Activated T-helper 2 cell treated with anti-CD3 and anti-CD28 coated beads, Interferon-gamma antibody, Interleukin-2, Interleukin-4, amounts not matched to agents 10 μg/mL and 5 μg/mL and 100 μg/mL, durations not matched to agents 14 hours and 24 hours and 36 hours (primary cell): ENCODE measurements around the gene MKRN1. TPM values are rescaled to one million over a fixed set of nuclear protein-coding genes. Genes with fewer than 3 reads are reported as not detected.
"Not testable (repeated sequence)": the region's sequence is repeated elsewhere in the genome, so short reads cannot be mapped to it uniquely, and the experiment has no call there.

Source experiments
- DNase-seq: peaks from one replicate; pipeline ENCODE4 v3.0.0; 2021; ENCODE audit warnings: low spot score
- H3K27ac Mint-ChIP-seq: one replicate; pipeline ENCODE4 v1.8.0; 2021; ENCODE audit warnings: mixed read lengths
- H3K27me3 Mint-ChIP-seq: one replicate; pipeline ENCODE4 v1.8.0; 2021; ENCODE audit warnings: low read depth, mixed read lengths
- H3K36me3 Mint-ChIP-seq: one replicate; pipeline ENCODE4 v1.8.0; 2021; ENCODE audit warnings: low read depth, mixed read lengths
- H3K4me1 Mint-ChIP-seq: one replicate; pipeline ENCODE4 v1.8.0; 2021; ENCODE audit warnings: low read depth, mixed read lengths
- H3K4me3 Mint-ChIP-seq: one replicate; pipeline ENCODE4 v1.8.0; 2021; ENCODE audit warnings: low read depth, mild to moderate bottlenecking, moderate library complexity, mixed read lengths
- H3K9me3 Mint-ChIP-seq: one replicate; pipeline ENCODE4 v1.8.0; 2021; ENCODE audit warnings: mixed read lengths
- intact Hi-C: fragments of 100-400 bp; cut with micrococcal nuclease; formaldehyde crosslinking; loops from one replicate; pipeline ENCODE4 v1.15.1; 2023
- total RNA-seq: library from RNA; stranded (reverse); gene quantifications from 2 replicates; pipeline ENCODE4 v1.2.3, GENCODE V29; 2022

Gene MKRN1
- total RNA-seq, 1 donor from 2014 or later = 73.6 TPM

DNA sequence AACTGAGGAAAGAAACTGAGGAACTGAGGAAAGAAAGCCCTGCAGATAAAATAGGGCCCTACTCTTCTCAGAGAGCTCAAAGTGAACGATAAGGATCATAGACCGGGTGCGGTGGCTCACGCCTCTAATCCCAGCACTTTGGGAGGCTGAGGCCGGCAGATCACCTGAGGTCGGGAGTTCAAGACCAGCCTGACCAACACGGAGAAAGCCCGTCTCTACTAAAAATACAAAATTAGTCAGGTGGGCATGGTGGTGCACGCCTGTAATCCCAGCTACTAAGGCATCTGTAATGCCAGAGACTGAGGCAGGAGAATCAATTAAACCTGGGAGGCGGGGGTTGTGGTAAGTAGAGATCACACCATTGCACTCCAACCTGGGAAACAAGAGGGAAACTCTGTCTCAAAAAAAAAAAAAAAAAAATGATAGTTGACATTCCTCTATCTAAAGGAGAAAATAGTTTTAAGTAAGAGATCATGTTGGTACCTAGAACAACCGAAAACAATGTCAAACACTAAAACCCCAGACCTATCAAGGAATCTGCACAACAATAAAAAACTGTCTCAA is 2.5 kb downstream of the MKRN1 start:
- H3K9me3 Mint-ChIP-seq = no peaks in the 10 kb centered on the region
- no peak for DNase-seq
- peak overlapping the region; percentile 97 for H3K4me3 Mint-ChIP-seq
- peak overlapping the region; percentile 78 for H3K27ac Mint-ChIP-seq
- intact Hi-C loops = loop anchor here (1.0 to 5.0 kb wide), 7 partner anchors 17 to 299 kb away; partner anchors contain the start of gene KDM7A
- H3K4me1 Mint-ChIP-seq = peaks cover 30% of the 10 kb centered on the region
- H3K36me3 Mint-ChIP-seq = peaks cover 11% of the 10 kb centered on the region
- no peaks in the 10 kb centered on the region for H3K27me3 Mint-ChIP-seq

DNA sequence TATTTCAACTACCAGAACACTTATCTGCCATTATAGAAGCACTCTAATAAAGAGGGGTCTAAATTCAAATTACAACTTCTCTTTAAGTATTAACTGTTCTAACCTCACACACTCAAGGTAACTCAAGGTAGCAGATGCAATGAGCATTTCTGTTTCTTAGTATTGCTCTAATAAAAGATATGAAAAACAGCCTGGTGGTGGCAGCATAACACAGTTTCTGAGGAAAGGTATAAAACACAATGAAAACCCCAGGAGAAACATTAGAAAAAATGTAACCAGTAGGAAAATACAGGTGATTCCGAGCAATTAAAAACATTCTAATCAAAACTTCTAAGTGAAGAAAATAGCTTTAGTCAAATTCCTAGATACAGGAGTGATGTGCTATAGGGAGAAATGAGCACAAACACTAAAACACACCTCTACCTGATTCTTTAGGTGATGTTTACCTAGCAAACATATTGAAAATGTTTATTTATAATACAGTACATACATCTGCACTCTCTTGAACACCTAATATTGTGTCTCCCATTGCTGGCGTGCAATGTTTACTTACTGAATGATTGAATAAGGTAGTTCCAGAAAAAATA is 3.5 kb downstream of the MKRN1 start:
- Mint-ChIP-seq H3K27me3 (no peaks in the 10 kb centered on the region), H3K9me3 (no peaks in the 10 kb centered on the region), H3K36me3 (peaks cover 14% of the 10 kb centered on the region), H3K4me1 (peaks cover 31% of the 10 kb centered on the region), H3K27ac (peak overlapping the region; percentile 50), H3K4me3 (peak overlapping the region; percentile 53)
- intact Hi-C loops = loop anchor here (2.0 to 5.0 kb wide), 5 partner anchors 34 to 299 kb away; partner anchors contain the start of gene KDM7A
- DNase-seq = no peak

DNA sequence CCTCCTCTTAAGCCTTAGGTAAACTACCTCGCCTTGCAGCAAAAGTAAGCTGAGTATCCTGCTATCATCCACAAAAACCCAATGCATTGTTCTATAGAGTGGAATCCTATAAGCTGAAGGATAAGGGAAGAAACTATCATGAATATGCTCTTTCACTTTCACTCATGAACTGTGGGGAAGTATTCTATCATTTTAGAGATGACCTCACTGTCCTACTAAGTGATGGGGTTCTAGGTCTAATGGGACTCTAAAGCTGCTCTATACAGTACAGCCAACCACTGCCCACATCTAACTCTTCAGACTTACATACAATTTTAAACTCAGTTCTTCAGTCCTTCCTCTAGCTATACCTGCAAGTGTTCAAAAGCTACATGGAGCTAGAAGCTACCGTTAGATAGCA is 16.2 kb downstream of the MKRN1 start:
- no peak overlapping the region for H3K27ac Mint-ChIP-seq
- H3K27me3 Mint-ChIP-seq = no peaks in the 10 kb centered on the region
- no peak for DNase-seq
- H3K9me3 Mint-ChIP-seq = no peaks in the 10 kb centered on the region
- peaks cover 19% of the 10 kb centered on the region for H3K4me1 Mint-ChIP-seq
- H3K4me3 Mint-ChIP-seq = no peak overlapping the region
- intact Hi-C loops = no loop called here
- H3K36me3 Mint-ChIP-seq = peaks cover 54% of the 10 kb centered on the region

DNA sequence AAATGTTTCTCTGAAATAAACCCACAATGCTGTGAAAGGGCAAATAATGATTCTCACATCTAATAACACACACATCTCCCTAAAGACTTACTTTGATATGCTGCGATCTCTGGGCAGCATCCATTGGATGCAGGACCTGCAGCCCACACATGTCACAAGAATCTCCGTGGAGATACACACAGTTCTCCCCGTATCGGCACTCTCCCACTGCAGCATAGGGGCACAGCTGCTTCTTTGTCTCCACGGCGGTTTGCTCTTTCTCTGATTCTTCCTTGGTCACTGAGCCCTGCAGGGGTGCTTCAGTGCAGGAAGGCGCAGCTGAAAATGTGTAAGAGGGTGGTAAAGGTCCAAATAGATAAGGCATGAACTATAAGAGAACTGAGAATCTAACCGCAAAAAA is 20.4 kb downstream of the MKRN1 start:
- Mint-ChIP-seq H3K4me1 (peaks cover 46% of the 10 kb centered on the region), H3K9me3 (no peaks in the 10 kb centered on the region), H3K27ac (peak overlapping the region; percentile 16), H3K36me3 (peaks cover 68% of the 10 kb centered on the region), H3K4me3 (no peak overlapping the region), H3K27me3 (no peaks in the 10 kb centered on the region)
- intact Hi-C loops = no loop called here
- DNase-seq = no peak

DNA sequence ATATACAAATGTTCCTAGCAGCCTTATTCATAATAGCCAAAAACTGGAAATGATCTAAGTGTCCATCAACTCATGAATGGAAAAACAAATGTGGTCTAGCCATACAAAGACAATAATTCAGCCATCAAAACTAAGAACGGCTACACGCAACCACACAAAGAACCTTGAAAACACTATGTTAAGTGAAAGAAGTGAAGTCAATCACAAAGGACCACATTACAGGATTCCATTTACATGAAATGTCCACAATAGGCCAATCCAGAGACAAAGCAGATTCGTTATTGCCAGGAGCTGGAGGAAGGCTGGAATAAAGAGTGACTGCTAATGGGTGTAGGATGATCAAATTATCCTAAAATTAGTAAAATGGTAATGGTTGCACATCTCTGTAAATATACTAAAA is 21.1 kb downstream of the MKRN1 start:
- Mint-ChIP-seq H3K27me3 (no peaks in the 10 kb centered on the region), H3K4me3 (no peak overlapping the region), H3K9me3 (no peaks in the 10 kb centered on the region), H3K27ac (no peak overlapping the region), H3K4me1 (peaks cover 51% of the 10 kb centered on the region), H3K36me3 (peaks cover 71% of the 10 kb centered on the region)
- no peak for DNase-seq
- intact Hi-C loops = no loop called here

DNA sequence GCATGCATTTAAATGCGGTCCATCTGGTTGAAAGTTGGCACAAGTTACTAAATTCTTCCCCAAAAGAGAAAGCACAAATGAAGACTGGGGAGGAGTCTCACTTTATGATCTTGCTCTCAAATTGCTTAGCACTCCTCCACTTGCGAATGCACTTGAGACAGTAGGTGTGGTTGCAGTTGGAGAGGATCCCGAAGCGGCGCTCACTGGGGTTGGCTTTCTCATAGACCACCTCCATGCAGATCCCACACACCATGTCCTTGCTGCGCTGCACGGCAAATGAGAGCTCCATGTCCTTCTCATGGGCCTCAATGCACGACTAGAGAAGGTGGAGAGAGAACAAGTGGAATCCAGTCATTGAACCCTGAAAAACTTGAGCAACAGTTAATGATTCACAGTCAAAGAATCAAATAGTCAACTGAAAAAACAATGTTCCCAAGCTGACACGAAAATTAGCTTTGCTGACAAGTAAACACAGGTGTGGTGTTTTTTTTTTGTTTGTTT is 22.7 kb downstream of the MKRN1 start:
- no peak overlapping the region for H3K27ac Mint-ChIP-seq
- H3K4me3 Mint-ChIP-seq = no peak overlapping the region
- peaks cover 62% of the 10 kb centered on the region for H3K4me1 Mint-ChIP-seq
- H3K9me3 Mint-ChIP-seq = no peaks in the 10 kb centered on the region
- H3K27me3 Mint-ChIP-seq = no peaks in the 10 kb centered on the region
- intact Hi-C loops = no loop called here
- no peak for DNase-seq
- H3K36me3 Mint-ChIP-seq = peaks cover 77% of the 10 kb centered on the region

DNA sequence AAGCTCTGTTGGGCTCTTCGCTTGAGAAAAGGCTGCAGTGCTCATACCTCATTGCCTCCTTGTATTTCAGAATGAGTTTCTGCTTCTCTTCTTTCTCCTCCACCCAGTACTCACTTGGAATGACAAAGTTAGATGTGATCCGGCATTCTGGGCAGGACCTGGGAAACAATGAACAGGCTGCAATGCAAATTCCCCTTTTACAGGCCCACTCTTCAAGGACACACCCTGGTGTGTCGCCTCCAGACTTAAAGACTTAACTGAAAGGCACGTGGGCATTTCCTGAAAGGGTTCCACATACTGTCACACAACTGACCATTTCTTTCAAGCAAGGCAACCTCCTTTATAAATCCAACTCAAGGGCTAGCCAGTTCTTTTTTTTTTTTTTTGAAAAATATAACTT is 23.6 kb downstream of the MKRN1 start:
- no peak overlapping the region for H3K4me3 Mint-ChIP-seq
- peak overlapping the region; percentile 53 for H3K27ac Mint-ChIP-seq
- peaks cover 73% of the 10 kb centered on the region for H3K36me3 Mint-ChIP-seq
- no peaks in the 10 kb centered on the region for H3K27me3 Mint-ChIP-seq
- intact Hi-C loops = no loop called here
- no peaks in the 10 kb centered on the region for H3K9me3 Mint-ChIP-seq
- DNase-seq = no peak
- peaks cover 68% of the 10 kb centered on the region for H3K4me1 Mint-ChIP-seq

DNA sequence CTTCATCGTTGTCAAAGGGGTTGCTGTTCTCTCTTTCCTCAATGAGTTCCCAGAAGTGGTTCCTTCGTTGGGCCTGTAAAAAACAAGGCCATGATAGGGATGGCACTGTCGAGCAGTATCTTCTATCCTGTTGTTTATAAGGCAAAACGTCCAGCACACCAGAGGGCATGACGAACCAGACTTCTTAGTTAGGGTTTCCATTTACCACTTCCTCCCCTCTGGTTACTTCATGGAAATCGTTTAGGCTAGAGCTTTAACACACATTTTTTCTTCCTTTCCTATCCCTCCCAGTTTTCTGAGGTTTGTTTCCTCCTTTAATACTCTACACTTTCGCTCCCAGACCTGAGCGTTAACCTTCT is 24.7 kb downstream of the MKRN1 start:
- H3K9me3 Mint-ChIP-seq = no peaks in the 10 kb centered on the region
- DNase-seq = no peak
- intact Hi-C loops = loop anchor here (5.0 kb wide), 1 partner anchor 77 kb away; no protein-coding TSS in a partner anchor
- peaks cover 78% of the 10 kb centered on the region for H3K4me1 Mint-ChIP-seq
- peak overlapping the region; percentile 85 for H3K27ac Mint-ChIP-seq
- peaks cover 71% of the 10 kb centered on the region for H3K36me3 Mint-ChIP-seq
- H3K27me3 Mint-ChIP-seq = no peaks in the 10 kb centered on the region
- H3K4me3 Mint-ChIP-seq = no peak overlapping the region

DNA sequence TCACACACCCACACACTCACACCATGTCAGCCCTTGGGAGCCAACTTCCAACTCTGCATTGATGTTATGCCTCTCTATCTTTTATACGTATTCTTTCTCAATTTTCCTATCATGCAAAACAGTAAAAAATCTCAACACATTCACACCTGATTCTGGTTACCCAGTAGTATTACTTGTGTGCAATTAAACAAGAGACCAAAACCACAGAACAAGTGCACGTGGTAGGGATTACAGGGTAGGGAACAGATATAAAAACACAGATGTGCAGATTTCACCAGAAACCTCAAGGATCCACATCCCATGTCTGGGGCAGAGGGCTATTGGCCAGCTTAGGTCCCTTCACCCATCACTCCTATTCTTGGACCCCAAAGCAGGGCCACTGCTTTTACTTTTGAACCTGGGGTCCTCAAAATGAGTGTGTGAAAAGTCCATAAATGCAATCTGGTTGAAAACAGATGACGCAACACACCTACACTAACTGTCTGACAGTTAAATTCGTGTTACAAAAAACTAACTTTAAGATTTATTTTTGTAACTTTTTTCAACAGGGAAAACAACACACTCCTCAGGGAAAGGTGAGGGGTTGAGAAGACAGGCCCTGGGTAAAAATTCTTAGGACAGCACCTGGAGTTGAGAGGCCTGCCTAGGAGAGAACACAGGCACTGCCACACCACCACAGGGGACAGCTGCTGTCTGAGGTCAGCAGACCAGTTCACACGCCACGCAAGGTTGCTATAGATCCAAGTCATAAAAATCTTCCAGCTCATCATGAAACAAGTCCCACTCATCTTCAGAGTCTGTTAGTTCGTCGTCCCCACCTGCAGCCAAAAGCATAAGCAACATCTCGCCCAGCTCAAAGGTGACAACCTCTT is 25.3 kb downstream of the MKRN1 start:
- H3K4me3 Mint-ChIP-seq, H3K27me3 Mint-ChIP-seq, H3K9me3 Mint-ChIP-seq, DNase-seq: not testable (repeated sequence)
- Mint-ChIP-seq H3K36me3 (peaks cover 67% of the 10 kb centered on the region), H3K4me1 (peaks cover 78% of the 10 kb centered on the region), H3K27ac (peak overlapping the region; percentile 85)
- intact Hi-C loops = loop anchor here (5.0 kb wide), 1 partner anchor 77 kb away; no protein-coding TSS in a partner anchor

DNA sequence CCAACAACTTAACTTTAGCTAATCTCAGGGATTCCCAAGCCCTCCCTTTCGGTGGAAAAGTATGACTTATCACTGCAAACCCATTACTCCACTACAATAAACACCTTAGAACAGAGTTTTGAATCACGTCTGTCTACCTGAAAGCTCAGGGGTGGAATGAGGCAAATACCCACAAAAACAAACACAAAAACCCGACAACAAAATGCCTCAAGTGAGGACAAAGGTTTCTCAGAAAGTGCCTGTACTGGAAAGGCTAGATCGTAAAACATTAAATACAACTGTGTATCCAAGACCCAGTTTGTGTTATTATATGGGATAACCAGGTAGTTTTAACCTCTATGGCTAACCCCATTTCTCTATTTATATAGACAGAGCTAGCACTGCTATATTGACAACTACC is 26.0 kb downstream of the MKRN1 start:
- Mint-ChIP-seq H3K4me1 (peaks cover 78% of the 10 kb centered on the region), H3K36me3 (peaks cover 61% of the 10 kb centered on the region), H3K4me3 (no peak overlapping the region), H3K9me3 (no peaks in the 10 kb centered on the region), H3K27me3 (no peaks in the 10 kb centered on the region), H3K27ac (peak overlapping the region; percentile 54)
- no peak for DNase-seq
- intact Hi-C loops = loop anchor here (5.0 kb wide), 1 partner anchor 76 kb away; no protein-coding TSS in a partner anchor

DNA sequence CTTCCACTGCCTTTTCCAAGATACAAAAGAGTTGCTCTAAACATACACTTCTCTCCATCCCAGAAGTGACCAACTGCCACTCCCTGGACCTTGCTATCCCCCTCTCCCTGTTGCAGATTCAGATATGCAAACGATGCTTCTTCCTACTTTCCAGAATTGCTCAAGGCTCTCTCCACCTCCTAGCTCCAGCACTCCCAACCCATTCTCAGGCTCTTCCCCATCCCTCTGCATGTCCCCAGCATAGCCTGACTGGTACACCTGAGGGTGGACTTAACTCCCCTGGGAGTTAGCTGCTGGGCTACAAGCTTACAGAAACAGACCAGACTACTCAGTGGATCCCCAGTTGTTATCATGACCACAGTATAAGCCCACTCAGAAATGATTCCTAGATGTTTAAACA is 27.6 kb downstream of the MKRN1 start:
- DNase-seq = no peak
- Mint-ChIP-seq H3K4me3 (no peak overlapping the region), H3K4me1 (peaks cover 83% of the 10 kb centered on the region), H3K27ac (peak overlapping the region; percentile 68), H3K36me3 (peaks cover 52% of the 10 kb centered on the region), H3K9me3 (no peaks in the 10 kb centered on the region), H3K27me3 (no peaks in the 10 kb centered on the region)
- intact Hi-C loops = loop anchor here (2.0 to 5.0 kb wide), 2 partner anchors 61 to 74 kb away; no protein-coding TSS in a partner anchor

DNA sequence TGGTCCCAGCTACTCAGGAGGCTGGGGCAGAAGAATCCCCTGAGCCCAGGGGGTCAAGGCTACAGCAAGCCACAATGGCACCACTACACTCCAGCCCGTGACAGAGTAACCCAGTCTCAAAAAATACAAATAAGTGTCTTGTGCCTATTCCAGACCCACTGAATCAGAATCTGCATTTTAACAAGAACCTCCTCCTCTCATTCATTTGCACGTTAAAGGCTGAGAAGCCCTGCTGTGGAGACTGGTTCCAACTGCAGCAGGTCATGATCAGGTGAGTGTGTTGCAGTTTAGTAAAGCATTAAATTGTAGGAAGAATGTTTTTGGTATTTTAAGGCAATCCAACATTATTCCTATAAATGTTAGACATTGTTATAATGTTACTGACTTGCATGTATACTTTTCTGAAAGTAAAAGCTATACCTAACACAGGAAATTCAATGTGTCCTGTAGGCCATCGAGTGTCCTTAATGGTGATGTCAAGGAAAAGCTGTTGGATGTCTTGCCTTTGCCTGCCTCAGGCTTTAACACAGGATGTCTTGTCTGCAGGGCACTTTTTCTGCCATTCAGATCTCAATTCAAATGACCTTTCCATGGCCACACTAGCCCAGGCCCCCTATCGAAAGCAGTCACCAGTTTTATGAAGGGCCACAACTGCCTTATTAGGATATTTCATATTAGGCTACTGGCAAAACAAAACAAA is 30.4 kb downstream of the MKRN1 start:
- peaks cover 24% of the 10 kb centered on the region for H3K36me3 Mint-ChIP-seq
- H3K9me3 Mint-ChIP-seq = no peaks in the 10 kb centered on the region
- no peak for DNase-seq
- H3K4me1 Mint-ChIP-seq = peaks cover 66% of the 10 kb centered on the region
- H3K4me3 Mint-ChIP-seq = no peak overlapping the region
- H3K27me3 Mint-ChIP-seq = no peaks in the 10 kb centered on the region
- intact Hi-C loops = no loop called here
- peak overlapping the region; percentile 44 for H3K27ac Mint-ChIP-seq
